ENCODE measurements around the gene ARHGAP40. TPM values are rescaled to one million over a fixed set of nuclear protein-coding genes. Genes with fewer than 3 reads are reported as not detected.

Gene ARHGAP40
- total RNA-seq, 1 experiment from 2014 or later, result 0.12 TPM

DNA sequence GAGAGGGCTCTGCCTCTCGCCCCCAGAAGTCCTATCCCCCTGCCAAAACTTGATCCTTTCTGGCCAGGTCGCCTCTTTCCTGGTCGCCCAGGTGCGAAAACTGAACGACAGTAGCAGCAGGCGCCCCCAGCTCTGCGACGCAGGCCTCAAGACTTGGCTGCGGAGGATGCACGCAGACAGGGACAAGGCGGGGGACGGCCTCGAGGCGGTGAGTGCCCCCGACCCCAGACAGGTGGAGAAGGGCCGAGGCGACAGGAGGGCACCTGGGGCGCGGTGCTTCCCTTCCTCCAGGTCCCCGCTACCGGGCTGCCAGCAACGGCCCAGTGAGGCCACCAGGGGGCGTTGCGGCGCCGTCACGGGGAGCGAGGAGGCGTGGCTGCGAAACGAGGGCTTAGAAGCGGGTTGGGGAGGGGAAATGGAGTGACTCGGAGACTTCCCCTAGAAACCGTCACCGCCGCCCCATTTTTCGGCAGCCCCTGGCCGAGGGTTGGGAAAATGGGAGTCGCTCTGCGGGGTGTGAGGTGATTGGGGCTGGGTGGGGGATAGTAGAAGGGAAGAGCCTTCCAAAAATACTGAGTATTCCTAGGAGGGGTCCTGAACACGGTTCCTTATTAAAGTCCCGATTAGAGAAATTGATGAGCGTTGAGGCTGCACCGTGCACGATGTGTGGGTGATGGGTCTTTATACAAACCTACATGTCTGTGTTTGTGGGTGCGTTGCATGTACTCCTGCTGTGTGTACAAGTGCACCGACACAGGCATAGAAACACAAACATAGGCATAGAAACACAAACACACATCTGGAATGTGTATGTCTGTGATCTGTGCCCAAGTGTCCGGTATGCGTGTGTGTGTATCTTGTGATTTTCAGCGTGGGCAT lies 44.6 kb downstream of the ARHGAP40 start:
- DNase-seq (ENCODE audit: extremely low read depth, low read depth), result peak; percentile 68

DNA sequence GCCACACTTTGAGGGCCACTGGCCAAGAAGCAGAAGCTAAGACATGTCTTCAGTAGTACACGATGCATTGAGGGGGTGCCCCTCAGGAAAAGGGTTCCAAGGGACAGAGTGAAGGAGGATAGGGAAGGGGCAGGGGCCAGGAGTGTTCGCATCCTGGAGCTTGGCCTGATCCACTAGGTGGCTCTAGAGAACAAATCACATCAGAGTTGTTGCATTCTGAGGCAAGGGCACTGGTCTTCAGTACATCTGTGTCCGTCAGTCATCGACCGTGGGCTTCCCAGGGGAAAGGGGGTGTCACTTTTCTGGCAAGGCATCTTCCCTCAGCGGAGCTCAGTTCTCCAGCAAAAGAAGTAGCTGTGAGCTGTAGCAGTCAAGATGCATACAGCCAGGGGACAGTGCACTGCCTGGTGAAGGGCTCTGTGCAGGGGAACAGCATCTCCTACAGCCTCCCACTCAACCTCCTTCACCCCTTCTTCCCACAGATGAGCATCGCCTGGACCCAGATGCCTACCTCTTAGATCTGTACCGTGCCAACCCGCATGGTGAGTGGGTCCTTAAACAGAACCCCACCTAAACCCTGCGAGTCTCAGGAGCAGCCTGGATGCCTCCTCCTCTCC lies 47.8 kb downstream of the ARHGAP40 start:
- DNase-seq (ENCODE audit: extremely low read depth, low read depth), result peak; percentile 21

GRCh38 chr20:38650010-38650409 lies 48.4 kb downstream of the ARHGAP40 start:
- no peak for DNase-seq (ENCODE audit: extremely low read depth, low read depth)

GRCh38 chr20:38651154-38651553 lies 49.5 kb downstream of the ARHGAP40 start:
- no peak for DNase-seq (ENCODE audit: extremely low read depth, low read depth)

- DNase-seq (ENCODE audit: extremely low read depth, low read depth), result no peak
Measured at GRCh38 chr20:38651562-38651961, 50.0 kb downstream of the ARHGAP40 start.

DNA sequence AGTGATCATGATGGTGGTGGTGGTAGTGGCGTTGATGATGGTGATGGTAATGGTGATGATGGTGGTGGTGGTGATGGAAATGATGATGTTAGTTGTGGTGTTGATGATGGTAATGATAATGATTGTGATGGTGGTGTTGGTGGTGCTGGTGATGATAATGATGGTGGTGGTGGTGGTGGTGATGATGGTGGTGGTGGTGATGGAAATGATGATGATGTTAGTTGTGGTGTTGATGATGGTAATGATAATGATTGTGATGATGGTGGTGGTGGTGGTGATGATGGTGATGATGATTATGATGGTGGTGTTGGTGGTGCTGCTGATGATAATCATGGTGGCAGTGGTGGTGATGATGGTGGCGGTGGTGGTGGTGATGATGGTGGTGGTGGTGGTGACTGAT lies 51.4 kb downstream of the ARHGAP40 start:
- DNase-seq (ENCODE audit: extremely low read depth, low read depth), result no peak

DNA sequence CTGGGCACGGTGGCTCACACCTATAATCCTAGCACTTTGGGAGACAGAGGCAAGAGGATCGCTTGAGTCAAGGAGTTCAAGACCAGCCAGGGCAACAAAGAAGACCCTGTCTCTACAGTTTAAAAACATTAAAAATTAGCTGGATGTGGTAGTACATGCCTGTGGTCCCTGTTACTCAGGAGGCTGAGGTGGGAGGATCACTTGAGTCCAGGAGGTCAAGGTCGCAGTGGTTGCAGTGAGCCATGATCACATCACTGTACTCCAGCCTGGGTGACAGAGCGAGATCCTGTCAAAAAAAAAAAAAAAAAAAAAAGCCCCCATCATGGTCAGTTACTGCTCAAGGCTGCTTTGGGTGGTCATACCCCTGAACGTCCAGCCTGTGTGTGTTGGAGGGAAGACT lies 55.8 kb downstream of the ARHGAP40 start:
- no peak for DNase-seq (ENCODE audit: extremely low read depth, low read depth)

DNA sequence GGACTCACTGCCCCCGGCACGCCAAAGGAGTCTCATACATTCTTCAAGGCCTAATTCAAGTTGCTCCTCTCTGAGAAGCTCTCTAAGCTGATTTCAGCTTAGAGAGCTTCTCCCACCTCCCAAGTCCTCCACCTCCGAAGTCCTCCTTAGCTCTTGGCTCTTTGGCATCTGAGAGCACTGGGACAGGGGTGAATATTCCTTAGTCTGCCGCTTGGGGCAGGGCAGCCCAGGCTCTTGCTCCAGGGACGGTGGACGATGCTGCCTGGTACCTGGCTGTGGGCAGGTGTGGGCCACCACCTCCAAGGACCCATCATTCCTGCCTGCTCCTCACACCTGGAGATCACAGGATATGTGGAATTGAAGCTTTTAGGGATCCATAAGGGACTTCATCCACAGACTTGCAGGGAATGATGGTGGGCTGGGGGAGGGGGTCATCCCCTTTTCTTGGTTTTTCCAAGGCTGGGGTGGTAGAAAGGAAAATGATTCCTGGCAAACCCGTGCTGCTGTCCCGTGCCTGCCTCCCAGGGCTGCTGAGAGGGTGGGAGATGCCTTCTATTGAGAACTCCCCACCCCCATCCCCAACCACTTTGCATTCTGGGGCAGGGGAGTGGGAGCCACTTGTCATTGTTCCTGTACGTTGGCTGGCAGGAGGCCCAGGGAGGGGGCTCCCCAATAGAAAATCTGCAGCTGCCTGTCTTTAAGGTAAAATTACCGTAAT lies 57.4 kb downstream of the ARHGAP40 start:
- peak; percentile 17 for DNase-seq (ENCODE audit: extremely low read depth, low read depth)

GRCh38 chr20:38659597-38659880 lies 57.9 kb downstream of the ARHGAP40 start:
- no peak for DNase-seq (ENCODE audit: extremely low read depth, low read depth)

DNA sequence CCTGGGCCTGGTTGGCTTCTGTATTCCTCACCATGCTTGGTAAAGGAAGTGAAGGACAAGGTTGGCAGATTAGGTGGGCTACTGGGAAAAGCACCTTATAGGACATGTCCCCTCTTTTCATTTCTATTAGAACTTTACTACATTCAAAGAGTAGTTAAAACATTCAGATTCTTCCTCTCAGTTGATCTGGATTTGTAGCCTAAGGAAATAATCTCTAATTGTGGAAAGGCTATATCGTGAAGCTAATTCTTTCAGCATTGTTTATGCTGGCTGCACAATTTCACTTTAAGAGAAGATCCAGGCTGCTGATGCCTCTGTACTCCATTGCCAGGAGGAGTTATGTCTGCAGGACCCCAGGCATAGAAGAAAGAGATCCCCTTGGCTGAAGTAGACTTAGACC lies 58.8 kb downstream of the ARHGAP40 start:
- DNase-seq (ENCODE audit: extremely low read depth, low read depth), result no peak

GRCh38 chr20:38663660-38664059 lies 62.1 kb downstream of the ARHGAP40 start:
- no peak for DNase-seq (ENCODE audit: extremely low read depth, low read depth)

DNA sequence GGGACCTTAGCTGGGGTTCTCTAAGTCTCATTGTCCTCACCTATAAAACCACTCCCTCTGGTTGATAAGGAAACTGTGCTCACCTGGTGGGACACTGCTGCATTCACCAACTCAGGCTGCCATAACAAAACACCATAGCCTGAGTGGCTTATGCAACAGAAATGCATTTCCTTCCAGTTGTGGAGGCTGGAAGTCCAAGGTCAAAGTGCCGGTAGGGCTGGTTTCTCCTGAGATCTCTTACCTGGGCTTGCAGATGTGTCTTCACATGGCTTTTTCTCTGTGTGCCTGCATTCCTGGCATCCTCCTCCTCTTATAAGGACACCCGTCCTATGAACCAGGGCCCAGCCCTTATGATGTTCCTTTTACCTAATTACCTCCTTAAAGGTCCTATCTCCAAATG lies 62.7 kb downstream of the ARHGAP40 start:
- DNase-seq (ENCODE audit: extremely low read depth, low read depth), result no peak

DNA sequence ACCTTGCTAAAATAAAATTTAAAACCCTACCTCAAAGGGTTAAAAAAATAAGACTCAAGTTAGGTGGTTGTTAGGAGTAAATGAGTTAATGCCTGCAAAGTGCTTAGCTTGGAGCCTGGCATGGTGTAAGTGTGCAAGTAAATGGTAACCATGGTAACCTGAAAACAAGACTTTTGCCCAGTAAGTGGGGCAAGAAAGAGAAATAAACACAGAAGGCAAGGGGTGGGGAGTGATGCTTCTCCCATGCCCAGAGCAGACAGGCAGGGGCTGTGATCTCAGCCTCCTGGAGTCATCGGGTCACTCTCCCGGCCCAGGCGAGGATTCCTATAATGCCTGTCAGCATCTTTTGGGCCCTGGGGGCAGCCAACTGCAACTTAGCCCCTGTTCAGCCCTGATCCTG lies 63.5 kb downstream of the ARHGAP40 start:
- no peak for DNase-seq (ENCODE audit: extremely low read depth, low read depth)

GRCh38 chr20:38665506-38666285 lies 64.1 kb downstream of the ARHGAP40 start:
- no peak for DNase-seq (ENCODE audit: extremely low read depth, low read depth)

- DNase-seq (ENCODE audit: extremely low read depth, low read depth), result no peak
Measured at GRCh38 chr20:38667417-38667956, 65.9 kb downstream of the ARHGAP40 start.

- no peak for DNase-seq (ENCODE audit: extremely low read depth, low read depth)
Measured at GRCh38 chr20:38669688-38670087, 68.1 kb downstream of the ARHGAP40 start.

- DNase-seq (ENCODE audit: extremely low read depth, low read depth), result no peak
Measured at GRCh38 chr20:38670786-38671185, 69.2 kb downstream of the ARHGAP40 start.

DNA sequence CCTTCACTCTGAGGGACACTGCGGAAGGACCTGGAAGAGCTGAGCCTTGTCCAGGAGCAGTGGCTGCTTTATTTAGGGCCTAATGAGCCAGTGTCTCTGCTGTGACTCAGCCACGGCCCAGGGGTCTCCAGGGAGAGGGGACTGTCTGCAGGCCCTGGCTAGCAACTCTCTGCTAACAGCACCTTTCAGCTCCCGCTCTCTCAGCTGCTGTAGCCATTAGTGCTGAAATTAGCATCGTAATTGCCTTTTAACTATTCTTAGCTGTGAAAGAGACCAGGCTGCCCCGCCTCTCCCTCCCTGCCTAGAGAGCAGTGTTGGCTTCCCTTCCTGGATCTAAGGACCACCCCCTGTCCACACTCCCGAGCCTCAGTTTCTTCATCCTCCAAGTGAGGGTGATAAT lies 69.6 kb downstream of the ARHGAP40 start:
- DNase-seq (ENCODE audit: extremely low read depth, low read depth), result no peak

DNA sequence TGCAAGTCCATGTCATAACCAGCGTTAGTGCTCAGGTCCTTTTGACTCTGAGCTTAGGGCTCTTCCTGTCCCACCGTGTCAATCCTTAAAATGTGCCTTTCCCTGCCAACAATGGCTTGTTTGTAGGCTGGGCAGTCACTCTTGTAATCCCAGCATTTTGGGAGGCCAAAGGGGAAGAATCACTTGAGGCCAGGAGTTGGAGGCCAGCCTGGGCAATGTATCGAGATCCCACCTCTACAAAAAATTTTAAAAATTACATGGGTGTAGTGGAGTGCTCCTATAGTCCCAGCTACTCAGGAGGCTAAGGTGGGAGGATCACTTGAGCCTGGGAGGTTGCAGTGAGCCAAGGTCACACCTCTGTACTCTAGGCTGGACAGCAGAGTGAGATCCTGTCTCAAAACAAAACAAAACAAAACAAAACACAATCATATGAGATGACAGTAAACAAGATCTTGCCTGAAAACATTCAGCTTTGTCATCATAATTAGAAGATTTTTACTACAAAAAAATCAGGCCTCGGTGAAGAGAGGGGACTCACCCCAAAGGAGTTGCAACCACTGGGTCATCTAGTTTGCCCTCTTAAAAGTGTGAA lies 70.2 kb downstream of the ARHGAP40 start:
- DNase-seq (ENCODE audit: extremely low read depth, low read depth), result no peak

GRCh38 chr20:38672504-38672903 lies 70.9 kb downstream of the ARHGAP40 start:
- DNase-seq (ENCODE audit: extremely low read depth, low read depth), result no peak

Data from NCI-H460 (cell line).